ENCODE measurements around the gene CELF5.

CELF5 gene

GRCh38 chr19:3243819-3244700 lies 19.6 kb downstream of the CELF5 start:
- DNase-seq (ENCODE audit: low spot score): peak; percentile 14

GRCh38 chr19:3245050-3245449 lies 20.6 kb downstream of the CELF5 start:
- no peak for DNase-seq (ENCODE audit: low spot score)

- DNase-seq (ENCODE audit: low spot score): no peak
Measured at GRCh38 chr19:3248728-3249326, 24.4 kb downstream of the CELF5 start.

- no peak for DNase-seq (ENCODE audit: low spot score)
Measured at GRCh38 chr19:3249408-3249807, 24.9 kb downstream of the CELF5 start.

GRCh38 chr19:3250675-3251074 lies 26.2 kb downstream of the CELF5 start:
- no peak for DNase-seq (ENCODE audit: low spot score)

- DNase-seq (ENCODE audit: low spot score): no peak
Measured at GRCh38 chr19:3251229-3251628, 26.8 kb downstream of the CELF5 start.

GRCh38 chr19:3252650-3253049 lies 28.2 kb downstream of the CELF5 start:
- DNase-seq (ENCODE audit: low spot score): no peak

- no peak for DNase-seq (ENCODE audit: low spot score)
Measured at GRCh38 chr19:3253270-3253669, 28.8 kb downstream of the CELF5 start.

GRCh38 chr19:3254520-3254919 lies 30.1 kb downstream of the CELF5 start:
- DNase-seq (ENCODE audit: low spot score): no peak

GRCh38 chr19:3257071-3257470 lies 32.6 kb downstream of the CELF5 start:
- DNase-seq (ENCODE audit: low spot score): no peak

GRCh38 chr19:3262362-3262761 lies 37.9 kb downstream of the CELF5 start:
- no peak for DNase-seq (ENCODE audit: low spot score)

GRCh38 chr19:3263866-3264265 lies 39.4 kb downstream of the CELF5 start:
- DNase-seq (ENCODE audit: low spot score): no peak

GRCh38 chr19:3265432-3265831 lies 41.0 kb downstream of the CELF5 start:
- no peak for DNase-seq (ENCODE audit: low spot score)

- DNase-seq (ENCODE audit: low spot score): no peak
Measured at GRCh38 chr19:3266092-3266693, 41.7 kb downstream of the CELF5 start.

GRCh38 chr19:3266792-3267514 lies 42.5 kb downstream of the CELF5 start:
- no peak for DNase-seq (ENCODE audit: low spot score)

- no peak for DNase-seq (ENCODE audit: low spot score)
Measured at GRCh38 chr19:3268326-3268725, 43.9 kb downstream of the CELF5 start.

- DNase-seq (ENCODE audit: low spot score): no peak
Measured at GRCh38 chr19:3268763-3269162, 44.3 kb downstream of the CELF5 start.

GRCh38 chr19:3269916-3270671 lies 45.6 kb downstream of the CELF5 start:
- DNase-seq (ENCODE audit: low spot score): no peak

- peak; percentile 43 for DNase-seq (ENCODE audit: low spot score)
Measured at GRCh38 chr19:3270902-3271301, 46.4 kb downstream of the CELF5 start.

GRCh38 chr19:3272401-3272931 lies 48.0 kb downstream of the CELF5 start:
- no peak for DNase-seq (ENCODE audit: low spot score)

- DNase-seq (ENCODE audit: low spot score): no peak
Measured at GRCh38 chr19:3272952-3273351, 48.5 kb downstream of the CELF5 start.
